GM12892 (cell line): ENCODE measurements around the gene SYNJ2.

Experiments used
- DNase-seq: peaks from one replicate; pipeline ENCODE4 v3.0.0; 2011; ENCODE audit not compliant: insufficient read length
- FAIRE-seq: peaks from 2 replicates; lab custom pipeline; 2011; peaks lifted over from hg19 to GRCh38; lab: Jason Lieb, UNC
- POLR2A ChIP-seq: IDR thresholded peaks from 2 replicates; pipeline ENCODE4 v1.6.1; 2011; ENCODE audit warnings: low read depth, low read length, control low read depth
- POLR2AphosphoS5 ChIP-seq: IDR thresholded peaks from 2 replicates; pipeline ENCODE4 v1.6.1; 2011; ENCODE audit warnings: low read depth, low read length, control low read depth
- TAF1 ChIP-seq: IDR thresholded peaks from 2 replicates; pipeline ENCODE4 v1.6.1; 2011; ENCODE audit warnings: low read depth, mild to moderate bottlenecking, control low read depth, low read length, borderline replicate concordance

The SYNJ2 gene

GRCh38 chr6:158021814-158022748 lies 40.4 kb downstream of the SYNJ2 start:
- FAIRE-seq = no peak
- TF ChIP-seq POLR2A (no peak), POLR2AphosphoS5 (no peak), TAF1 (no peak)
- no peak for DNase-seq

DNA sequence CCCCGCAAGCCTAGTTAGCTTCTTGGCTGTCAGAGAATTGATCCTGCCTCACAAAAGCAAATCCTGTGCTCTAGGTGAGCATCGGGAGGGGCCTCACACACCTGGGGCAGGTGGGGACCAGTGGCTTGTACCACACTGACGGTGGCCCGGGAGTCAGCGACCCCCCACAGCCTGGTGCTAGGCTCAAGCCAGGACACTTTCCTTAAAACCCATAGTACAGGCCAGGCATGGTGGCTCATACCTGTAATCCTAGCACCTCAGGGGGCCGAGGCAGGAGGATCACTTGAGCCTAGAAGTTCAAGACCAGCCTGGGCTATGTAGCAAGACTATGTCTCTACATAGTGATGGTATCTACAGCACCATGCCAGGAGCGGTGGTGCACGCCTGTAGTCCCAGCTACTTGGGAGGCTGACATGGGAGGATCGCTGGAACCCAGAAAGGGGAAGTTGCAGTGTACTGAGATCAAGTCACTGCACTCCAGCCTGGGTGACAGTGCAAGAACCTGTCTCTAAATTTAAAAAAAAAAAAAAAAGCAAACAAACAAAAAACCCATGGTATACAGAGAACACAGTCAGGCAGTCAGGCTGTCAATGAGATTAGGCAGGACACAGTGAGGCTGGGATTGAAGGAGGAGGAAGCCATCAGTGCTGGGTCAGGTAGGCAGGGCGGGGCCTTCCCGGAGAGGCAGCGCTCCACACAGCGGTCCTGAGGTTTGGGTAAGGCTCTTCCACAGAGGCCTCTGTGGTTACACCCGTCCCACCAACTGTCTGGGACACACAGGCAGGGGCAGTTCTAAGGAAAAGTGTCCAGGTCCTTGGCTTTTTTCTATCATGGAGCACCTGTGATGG lies 41.3 kb downstream of the SYNJ2 start:
- no peak for DNase-seq
- no peak for FAIRE-seq
- TF ChIP-seq TAF1 (no peak), POLR2A (no peak)

DNA sequence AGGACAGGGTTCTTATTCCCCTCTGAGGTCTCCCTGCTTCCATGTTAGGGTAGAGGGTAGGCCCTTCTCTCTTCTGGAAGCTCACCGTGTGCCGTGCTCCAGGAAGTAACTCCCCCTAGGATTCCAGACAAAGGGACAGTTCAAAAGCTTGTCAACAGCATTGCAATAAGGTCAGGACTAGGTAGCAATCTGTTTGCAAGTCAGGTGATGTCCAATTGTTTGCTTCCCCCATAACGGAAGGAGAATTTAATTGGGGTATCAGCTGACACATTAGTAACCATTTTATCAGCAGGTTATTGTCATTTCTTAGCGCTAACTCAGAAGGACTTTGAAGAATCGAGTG lies 41.9 kb downstream of the SYNJ2 start:
- no peak for DNase-seq
- no peak for FAIRE-seq
- TF ChIP-seq TAF1 (no peak), POLR2A (no peak), POLR2AphosphoS5 (no peak)

DNA sequence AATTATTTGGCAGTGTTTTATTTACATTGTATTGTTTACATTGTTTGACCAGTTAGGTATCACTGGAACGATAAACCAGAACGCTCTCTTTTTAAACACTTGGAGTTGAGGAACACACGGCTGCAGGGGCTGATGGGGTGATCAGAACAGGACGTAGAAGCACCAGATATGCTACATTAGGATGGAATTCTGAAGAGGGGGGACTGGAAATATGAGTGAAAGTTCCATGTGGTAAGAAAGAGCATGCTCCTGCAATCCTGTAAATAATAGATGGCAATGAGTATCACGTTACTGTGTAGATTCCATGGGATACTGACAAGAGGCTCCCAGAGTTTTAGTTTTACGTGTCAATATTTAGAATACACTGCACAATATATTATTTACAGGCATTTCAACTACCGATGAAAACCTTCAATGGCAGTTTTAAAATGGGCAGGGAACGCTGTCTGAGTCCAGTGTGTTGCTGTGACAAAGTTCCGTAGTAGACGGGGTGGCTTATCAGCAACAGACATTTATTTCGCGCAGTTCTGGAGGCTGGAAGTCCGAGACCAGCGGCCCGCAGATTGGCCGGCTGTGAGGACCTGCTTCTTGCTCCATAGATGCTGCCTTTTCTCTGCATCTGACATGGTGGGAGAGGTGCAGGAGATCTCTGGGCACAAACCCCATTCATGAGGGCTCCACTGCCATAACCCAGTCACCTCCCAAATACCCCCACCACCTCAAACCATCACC lies 43.1 kb downstream of the SYNJ2 start:
- FAIRE-seq (no peak), DNase-seq (no peak)
- TF ChIP-seq POLR2A = no peak
- no peak for TF ChIP-seq POLR2AphosphoS5
- TF ChIP-seq TAF1 = no peak

GRCh38 chr6:158026054-158026900 lies 44.6 kb downstream of the SYNJ2 start:
- DNase-seq (peak; percentile 67), FAIRE-seq (peak; percentile 95)
- TF ChIP-seq POLR2AphosphoS5 = no peak
- TF ChIP-seq POLR2A = peak; percentile 44; the same call in 1 of the 2 replicates
- TF ChIP-seq TAF1 = no peak

DNA sequence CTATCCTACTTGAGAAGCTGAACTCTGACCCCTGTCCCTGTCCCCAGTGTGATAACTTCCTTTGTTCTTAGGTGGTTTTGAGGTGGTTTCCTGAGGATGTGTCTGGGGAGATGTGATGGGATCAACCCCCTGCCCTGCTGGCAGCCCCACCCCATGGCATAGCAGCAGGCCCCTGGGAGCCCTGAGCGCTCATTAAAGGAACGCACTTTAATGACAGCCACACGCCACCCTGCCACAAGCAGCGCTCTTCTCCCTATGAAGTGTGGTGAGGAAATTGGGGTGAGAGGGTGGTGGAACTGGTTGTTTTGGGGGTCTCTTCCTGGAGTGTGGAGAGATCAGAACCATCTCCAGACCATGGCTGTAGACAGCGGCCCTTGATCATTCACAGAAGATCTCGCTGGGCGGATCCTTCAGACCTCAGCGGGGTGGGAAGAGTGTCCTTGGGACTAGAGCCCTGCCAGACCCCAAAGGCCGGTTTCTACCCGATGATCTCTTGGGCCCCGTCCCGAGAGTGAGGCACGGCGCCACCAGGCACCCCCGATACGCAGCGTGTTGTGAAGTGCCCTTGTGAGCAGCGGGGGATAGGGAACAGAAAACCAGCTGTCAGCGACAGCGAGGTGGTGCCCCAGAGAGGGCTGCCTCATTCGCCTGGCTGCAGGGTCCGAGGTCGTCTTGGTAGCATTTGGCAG lies 45.4 kb downstream of the SYNJ2 start:
- TF ChIP-seq POLR2AphosphoS5 (no peak), POLR2A (no peak), TAF1 (no peak)
- DNase-seq (no peak), FAIRE-seq (no peak)

DNA sequence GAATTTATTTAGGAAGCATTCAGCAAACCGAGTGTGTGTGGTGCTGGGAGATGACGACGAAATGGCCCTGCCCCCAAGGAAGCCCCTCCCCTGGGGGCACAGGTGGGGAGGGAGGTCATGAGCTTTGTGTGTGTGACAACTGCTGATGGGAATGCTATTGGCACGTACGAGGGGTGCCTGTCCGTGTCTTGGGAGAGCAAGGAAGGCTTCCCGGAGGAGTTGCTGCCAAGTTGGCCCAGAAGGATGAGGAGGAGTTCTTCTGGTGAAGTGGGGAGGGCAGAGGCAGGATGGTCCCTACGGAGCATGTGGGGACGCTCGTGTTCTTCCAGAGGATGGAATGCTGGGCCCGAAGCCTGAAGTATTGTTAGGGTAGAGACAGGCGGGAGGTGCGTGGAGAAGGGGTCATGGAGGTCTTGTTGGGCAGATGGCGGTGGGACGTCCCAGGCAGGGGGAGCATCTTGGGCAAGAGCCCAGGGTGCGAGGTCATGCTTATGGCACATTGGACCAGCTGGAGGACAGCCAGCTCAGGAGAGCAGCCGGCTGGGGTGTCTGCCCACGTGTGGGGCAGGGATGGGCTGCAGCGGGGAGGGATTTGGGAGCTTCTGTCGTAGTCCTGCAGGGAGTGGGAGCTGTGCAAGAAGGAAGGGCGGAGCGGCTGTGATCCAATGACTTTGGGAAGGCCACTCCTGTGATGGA lies 46.1 kb downstream of the SYNJ2 start:
- TF ChIP-seq TAF1 (no peak), POLR2AphosphoS5 (no peak), POLR2A (no peak)
- FAIRE-seq (no peak), DNase-seq (no peak)

DNA sequence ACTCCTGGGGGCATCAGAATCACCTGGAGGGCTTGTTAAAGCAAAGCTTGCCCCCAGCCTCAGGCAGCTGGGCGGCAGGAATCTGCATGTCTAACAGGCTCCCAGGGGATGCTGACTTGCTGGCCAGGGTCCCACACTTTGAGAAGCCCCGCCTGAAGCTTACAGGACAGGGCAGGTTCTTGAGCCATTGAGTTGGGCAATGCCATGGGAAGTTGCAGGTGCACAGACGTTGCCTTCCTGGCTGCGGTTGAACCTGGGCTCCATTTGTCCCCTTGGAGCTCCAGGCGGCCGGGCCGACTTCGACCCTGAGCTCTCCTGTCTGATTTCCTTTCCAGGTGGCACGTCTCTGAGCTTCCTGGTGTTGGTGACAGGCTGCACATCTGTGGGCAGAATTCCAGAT lies 46.8 kb downstream of the SYNJ2 start:
- TF ChIP-seq POLR2AphosphoS5 (no peak), POLR2A (no peak), TAF1 (no peak)
- no peak for FAIRE-seq
- no peak for DNase-seq

GRCh38 chr6:158028876-158029275 lies 47.2 kb downstream of the SYNJ2 start:
- DNase-seq (no peak), FAIRE-seq (no peak)
- TF ChIP-seq TAF1 = no peak
- TF ChIP-seq POLR2A = no peak
- no peak for TF ChIP-seq POLR2AphosphoS5
